ENCODE results near the gene MAB21L3.
"Not testable (repeated sequence)": the region's sequence is repeated elsewhere in the genome, so short reads cannot be mapped to it uniquely, and the experiment has no call there.

Gene MAB21L3

DNA sequence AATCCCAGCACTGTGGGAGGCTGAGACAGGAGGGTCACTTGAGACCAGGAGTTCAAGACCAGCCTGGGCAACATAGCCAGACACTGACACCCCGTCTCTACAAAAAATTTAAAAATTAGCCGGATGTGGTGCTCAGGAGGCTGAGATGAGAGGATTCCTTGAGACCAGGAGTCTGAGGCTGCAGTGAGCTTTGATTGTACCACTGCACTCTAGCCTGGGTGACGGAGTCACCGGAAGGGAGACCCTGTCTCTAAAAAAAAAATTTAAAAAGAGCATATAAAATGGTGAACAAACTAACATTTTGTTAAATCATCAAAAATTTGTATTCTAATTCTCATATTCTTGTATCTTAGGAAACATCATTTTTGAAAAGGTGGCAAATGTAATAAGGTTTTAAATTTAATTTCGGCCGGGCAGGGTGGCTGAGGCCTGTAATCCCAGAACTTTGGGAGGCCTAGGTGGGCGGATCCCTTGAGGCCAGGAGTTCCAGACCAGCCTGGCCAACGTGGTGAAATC is 27.1 kb downstream of the MAB21L3 start:
- DNase-seq (ENCODE audit: low spot score), result no peak

DNA sequence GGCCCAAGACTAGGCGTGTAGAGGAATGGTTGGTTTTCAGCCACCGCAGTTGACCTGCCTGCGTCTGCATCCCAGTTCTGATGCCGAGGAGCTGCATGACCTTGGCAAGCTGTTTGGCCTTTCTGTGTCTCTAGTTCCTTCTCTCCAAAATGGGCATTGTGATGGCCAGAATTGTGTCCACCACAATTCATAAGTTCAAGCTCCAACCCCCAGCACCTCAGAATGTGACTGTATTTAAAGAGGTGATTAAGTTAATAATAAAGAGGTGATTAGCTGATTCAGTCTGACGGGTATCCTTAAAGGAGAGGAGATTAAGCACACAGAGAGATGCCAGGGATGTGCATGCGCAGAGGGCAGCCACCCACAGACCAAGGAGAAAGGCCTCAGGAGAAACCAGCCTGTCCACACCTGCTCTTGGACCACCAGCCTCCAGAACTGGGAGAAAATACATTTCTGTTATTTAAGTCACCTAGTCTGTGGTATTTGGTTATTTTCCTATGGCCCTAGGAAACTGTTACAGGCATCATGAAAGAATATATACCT is 28.5 kb downstream of the MAB21L3 start:
- no peak for DNase-seq (ENCODE audit: low spot score)

DNA sequence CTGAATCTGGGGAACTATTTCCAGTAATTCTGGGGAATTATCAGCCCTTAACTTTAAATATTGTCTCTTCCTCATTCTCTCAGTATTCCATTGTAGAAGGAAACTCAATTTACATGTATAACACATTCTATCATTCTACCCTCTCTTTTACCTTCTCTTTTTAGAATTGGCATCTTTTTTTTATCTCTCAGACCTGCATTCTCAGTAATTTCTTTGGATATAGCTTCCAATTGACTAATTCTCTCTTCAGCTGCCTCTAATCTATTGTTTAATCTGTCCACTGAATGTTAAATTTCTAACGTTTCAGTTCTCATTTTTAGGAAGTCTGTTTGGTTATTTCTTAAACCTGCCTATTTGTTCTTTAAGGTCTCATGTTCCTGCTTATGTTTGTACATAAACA is 33.0 kb downstream of the MAB21L3 start:
- no peak for DNase-seq (ENCODE audit: low spot score)

DNA sequence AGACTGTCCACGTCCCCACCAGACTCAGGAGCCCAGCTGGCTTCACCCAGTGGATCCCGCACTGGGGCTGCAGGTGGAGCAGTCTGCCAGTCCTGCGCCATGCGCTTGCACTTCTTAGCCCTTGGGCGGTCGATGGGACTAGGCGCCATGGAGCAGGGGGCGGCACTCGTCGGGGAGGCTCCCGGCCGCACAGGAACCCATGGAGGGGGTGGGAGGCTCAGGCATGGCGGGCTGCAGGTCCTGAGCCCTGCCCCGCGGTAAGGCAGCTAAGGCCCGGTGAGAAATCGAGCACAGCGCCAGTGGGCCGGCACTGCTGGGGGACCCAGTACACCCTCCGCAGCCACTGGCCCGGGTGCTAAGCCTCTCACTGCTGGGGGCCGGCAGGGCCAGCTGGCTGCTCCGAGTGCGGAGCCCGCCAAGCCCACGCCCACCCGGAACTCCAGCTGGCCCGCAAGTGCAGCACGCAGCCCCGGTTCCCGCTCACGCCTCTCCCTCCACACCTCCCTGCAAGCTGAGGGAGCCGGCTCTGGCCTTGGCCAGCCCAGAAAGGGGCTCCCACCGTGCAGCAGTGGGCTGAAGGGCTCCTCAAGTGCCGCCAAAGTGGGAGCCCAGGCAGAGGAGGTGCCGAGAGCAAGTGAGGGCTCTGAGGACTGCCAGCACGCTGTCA is 35.4 kb downstream of the MAB21L3 start:
- DNase-seq (ENCODE audit: low spot score), result not testable (repeated sequence)

DNA sequence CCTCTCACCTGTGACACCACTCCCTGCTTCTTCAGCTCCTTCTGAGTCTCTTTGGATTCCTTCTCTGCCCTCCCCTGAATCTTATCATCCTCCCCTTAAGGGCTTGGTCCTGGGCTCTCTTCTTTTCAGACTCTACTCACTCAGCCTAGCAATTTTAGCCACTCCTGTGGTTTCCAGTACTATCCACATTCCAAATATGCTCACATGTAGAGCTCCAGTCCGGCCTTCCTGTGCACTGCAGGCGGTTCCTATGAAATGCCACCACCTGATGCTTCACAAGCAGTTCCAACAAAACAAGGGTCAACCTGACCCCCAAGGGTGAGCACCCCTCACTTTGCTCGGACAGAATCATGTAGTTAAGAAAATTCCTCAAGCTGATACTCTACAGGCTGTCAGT is 35.9 kb downstream of the MAB21L3 start:
- DNase-seq (ENCODE audit: low spot score), result no peak

DNA sequence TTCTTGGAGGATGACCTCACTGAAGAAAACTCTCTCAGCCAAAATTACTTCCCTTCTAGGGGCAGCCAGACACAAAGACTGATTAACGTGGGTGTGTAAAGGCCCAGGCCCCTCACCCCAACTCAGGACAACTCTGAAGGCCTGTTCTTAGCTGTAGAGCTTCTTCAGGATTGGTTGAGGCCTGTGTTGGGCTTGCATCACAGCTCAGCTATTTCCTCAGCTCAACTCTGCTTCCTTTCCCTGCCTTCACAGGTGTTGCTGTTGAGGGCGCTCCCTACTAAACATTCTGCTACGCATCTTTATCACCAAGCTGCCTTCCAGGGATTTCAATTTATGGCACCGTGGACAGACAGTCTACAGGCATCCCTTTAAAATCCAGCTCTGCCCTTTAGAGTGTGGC is 36.8 kb downstream of the MAB21L3 start:
- DNase-seq (ENCODE audit: low spot score), result no peak

DNA sequence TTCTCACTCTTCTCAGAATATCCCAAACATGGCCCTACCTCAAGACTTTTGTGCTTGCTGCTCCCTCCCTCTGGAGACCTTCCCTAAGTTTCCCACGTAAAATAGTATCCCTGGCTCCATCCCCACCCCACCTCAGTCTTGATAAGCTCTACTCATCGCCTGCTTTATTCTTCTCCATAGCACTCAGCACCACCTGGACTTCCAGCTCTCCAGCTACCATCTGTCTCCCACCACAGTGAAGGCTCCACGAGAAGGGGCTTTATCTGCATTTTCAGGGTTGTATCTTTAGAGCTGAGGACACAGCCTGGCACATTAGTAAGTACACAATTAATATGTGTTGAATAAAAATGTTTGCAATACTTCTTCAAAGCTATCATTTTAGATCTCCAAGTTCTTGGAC is 37.8 kb downstream of the MAB21L3 start:
- DNase-seq (ENCODE audit: low spot score), result no peak

DNA sequence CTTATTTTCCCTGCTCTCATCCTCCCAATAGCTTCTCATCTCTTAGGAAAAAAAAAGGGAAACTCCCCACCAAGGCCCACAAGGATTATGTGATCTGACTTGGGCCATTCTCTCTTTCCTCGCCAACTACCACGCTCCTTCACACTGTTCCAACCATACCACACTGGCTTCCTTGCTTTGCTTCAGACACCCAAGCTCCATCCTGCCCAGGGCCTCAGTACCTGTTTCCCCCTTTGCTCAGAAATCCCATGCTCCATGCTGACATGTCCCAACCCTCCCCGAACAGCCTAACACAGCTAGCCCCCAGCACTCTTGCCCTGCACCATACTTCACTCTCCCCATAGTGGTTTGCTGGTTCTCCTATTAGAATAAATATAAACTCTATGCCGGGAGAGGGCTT is 39.2 kb downstream of the MAB21L3 start:
- DNase-seq (ENCODE audit: low spot score), result no peak

DNA sequence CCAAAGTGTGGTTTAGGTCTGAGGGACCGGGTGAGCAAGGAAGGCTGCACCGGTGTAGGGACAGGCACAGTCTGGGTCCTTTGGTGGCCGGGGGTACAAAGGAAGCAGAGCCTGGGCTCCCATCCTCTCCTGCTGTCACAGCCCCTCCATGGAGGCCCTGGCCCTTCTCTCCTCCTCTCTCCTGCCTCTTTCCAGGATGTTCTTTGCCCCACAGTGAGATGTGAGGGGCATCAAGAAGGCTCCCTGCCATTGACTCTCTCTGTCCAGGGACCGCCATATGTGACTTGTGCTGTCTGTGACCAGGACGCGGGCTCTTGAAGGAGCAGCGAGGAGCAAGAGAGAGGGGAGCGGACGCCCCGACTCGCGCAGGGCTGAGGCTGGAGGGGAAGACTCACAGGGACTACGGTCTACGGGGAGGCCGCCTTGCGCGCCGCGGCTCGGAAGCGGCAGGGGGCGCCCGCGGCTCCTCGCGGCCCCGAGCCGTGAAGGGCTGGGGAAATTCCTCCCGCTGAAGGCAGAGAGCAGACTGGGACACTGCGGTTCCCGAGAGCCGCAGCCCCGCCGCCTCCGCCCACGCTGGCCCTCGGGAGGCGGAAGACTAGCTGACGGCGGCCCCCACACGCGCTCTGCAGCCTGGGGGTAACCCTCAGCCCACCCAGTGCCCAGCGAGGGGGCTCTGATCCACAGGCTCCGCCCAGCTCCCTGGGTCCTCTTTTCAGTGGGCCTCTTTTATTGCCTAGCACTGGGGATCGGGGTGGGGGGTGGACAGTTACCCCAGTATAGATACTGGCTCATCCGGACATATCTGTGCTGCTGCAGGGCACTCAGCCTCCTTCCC is 40.8 kb downstream of the MAB21L3 start:
- DNase-seq (ENCODE audit: low spot score), result peak; percentile 76

DNA sequence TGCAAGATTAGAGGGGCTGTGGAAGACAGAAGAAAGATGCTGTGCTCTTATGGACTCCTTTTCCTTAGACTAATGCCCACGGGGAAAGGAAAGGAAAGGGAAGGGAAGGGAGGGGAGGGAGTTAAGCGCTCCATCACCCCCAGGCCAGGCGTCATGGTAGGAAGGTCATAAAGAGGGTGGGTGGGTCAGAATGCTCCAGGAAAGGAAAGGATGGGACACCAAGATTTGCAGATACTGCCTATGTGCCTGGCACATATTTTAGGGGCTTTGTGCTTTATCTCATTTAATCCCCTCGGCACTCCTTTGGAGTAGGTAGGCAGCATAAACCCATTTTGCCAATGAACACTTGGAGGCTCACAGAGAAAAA is 41.4 kb downstream of the MAB21L3 start:
- DNase-seq (ENCODE audit: low spot score), result no peak

DNA sequence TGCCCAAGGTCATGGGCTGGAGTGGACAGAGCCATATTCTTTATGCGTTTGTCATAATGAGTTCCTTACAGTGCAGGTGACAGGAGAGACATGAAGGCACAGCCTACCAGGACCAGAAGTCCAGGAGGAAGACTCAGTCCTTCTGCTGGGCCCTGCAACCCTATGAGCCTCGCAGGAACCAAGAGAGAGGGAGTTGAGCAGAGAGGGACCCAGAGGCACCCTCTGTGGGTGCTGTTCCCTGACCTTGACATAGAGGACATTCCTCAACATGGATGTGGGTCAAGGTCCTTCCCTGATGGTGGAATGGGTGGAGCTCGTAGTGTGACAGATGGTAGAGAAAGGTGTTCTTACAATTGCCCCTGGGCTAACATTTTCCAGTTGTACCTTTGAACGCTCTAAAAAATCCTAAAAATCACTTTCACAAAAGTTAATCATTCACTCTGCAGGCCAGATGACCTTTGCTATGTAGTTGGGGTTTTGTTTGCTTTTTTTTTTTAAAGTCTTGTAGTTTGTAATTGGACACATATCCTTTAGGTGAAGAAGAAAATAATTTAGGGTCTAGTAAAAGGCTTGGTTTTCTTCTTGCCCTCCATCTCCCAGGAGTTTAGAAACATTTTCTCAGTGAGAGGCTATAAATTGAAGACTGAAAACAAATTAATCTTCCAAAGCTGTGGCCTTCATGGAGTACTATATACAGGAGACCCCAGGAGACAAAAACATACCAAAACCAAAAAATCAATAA is 41.9 kb downstream of the MAB21L3 start:
- DNase-seq (ENCODE audit: low spot score), result no peak

DNA sequence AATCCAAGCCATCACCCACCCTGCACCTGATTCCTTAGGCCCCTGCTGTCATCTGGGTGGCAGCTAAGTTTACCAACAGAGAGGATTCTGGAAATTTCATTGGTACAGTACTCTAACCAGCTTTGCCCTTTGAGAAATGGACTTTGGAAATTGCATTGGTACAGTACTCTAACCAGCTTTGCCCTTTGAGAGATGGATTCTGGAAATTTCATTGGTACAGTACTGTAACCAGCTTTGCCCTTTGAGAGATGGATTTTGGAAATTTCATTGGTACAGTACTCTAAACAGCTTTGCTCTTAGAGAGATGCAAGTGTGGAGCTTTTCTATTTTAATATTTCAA is 42.5 kb downstream of the MAB21L3 start:
- DNase-seq (ENCODE audit: low spot score), result no peak

DNA sequence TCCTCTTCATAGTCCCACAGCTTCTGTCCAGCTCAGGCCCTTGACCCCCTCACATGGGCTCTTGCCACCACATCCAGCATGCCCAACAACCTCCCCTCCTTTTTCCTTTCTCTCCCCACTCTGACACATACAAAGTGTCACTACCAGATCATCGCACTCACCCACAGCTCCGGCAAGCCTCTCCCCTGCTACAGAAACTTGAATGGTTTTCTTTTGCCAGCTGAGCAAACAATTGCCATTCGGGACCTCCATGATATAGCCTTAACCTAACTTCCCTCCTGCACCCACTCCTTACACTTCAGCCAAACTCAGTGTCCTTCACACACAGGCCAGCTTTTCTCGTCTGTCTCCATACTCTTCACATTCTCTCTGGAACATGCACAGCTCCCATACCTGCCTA is 43.3 kb downstream of the MAB21L3 start:
- DNase-seq (ENCODE audit: low spot score), result no peak

DNA sequence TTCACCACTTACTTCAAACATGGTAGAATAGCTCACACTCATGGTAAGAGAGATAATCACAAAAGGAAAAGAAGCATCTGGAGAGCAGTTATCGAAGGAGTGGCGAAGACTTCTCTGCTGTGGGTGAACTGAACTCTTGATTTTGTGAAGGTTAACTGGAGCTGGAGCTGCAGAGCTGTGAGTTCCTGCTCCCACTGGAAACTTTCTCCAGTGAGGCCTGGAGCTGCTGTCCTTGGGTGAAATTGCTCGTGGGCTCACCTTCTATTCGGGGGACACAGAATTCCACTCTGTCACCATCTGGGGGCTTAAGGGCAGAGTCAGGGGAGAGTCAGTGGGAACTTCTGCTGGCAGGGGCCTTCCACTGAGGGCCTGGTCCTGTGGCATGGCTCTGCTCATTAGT is 45.9 kb downstream of the MAB21L3 start:
- DNase-seq (ENCODE audit: low spot score), result no peak

DNA sequence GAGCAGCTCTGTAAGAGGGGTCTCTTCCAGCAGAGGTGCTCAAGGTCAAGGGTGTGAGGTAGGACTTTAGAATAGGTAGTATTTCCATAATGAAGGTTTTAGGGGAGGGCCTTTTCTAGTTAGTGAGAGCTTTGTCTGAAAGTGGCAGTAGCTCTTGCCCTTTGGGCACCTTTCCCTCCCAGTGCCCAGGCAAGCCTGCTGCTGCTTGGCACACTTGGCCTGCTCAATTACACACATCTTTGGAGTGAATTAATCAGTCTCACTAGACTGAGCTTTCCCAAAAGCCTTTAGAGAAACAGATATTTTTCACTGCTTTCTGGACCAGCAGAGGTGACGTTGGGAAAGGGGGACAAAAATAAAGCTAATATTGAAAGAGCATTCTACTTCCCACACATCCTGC is 48.0 kb downstream of the MAB21L3 start:
- DNase-seq (ENCODE audit: low spot score), result no peak

DNA sequence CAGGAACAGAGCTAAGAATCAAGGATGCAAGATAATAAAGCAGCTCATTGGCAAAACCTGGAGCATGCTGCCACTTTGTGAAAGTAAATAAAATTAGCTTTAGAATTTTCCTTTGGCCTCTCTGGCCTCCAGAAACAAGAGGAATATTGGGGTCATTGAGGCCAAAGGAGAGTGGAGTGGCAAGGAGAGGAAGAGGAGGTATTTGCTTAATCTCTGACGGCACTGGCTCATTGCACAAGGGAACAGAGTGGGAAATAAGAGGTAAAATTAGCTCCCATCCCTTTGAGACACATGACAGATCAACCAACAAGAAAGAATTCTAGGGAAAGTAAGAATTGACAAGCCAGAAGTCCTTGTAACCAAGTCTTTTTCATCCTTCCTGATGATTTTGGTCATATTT is 48.4 kb downstream of the MAB21L3 start:
- no peak for DNase-seq (ENCODE audit: low spot score)

DNA sequence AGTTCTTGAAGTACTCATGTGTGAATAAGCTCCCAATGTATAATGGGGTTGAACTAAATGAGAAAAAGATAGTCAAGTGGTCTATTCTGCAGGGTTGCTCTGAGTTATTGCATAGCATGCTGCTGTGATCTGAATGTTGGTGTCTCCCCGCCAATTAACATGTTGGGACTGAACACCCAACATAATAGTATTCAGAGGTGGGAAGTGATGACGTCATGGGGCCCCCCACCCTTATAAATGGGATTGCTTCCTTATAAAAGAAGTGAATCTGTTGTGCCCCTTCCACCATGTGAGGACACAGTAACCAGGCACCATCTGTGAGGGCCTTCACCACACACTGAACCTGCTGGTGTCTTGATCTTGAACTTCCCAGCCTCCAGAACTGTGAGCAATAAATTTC is 50.2 kb downstream of the MAB21L3 start:
- no peak for DNase-seq (ENCODE audit: low spot score)

DNA sequence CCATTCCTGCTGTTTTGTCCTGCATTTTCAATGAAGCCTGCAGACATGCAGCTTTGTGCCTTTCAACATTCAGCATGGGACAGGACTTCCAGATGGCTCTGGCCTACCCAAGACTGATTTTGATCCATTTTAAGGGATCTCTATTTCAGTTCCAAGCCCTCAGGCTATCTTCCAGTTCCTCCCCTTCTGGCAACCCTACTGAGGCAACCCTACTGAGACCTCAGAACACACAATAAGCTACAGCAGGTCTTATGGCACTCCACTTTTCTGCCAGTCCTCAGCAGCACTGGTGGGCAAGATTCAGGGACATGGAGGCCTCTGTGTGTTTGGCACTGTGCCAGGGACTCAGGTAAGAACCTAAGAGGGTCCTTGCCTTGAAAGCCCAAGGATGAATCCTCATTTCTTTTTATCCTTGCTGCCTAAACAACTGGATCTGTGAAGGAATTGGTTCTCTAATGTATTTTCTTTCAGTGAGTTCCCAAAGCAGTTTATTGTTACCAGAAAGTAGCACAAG is 50.7 kb downstream of the MAB21L3 start:
- DNase-seq (ENCODE audit: low spot score), result no peak

DNA sequence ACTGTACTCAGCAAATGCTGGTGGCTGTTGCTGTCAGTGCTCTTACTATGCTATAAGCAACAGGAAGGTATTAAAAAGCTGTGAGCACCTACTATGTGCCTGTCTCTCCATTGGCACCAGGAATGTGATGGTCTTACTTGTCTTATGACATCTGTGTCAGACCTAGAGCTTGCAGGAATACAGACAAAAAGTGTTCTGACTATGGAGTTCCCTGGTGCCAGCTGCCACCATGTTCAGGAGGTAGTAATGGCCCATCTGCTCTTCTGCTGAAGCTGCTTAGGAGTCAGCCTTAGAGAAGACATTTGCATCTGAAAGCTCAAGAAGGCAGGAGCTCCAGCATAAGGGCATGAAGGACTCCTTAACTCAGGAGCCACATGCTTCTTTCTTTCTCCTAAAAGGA is 52.3 kb downstream of the MAB21L3 start:
- DNase-seq (ENCODE audit: low spot score), result no peak

DNA sequence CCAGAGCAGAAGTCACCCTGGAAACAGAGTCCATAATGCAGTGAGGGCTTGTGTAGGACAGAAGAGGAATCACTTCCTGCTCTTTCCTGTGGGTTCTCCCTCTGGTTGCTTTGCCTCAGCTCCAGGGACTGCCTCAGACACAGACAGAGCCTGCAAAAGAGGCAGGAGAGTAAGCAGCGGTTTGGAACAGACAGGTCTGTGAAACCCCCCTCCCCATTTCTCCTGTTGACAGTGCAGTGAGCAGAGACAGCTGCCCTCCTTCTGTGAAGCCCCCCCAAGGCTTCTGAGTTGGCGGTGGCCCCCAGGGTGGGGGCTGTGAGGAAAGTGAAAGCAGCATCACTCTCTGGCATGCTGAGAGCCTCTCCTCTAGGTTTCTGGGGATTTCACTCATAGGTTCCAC is 53.0 kb downstream of the MAB21L3 start:
- DNase-seq (ENCODE audit: low spot score), result no peak

DNA sequence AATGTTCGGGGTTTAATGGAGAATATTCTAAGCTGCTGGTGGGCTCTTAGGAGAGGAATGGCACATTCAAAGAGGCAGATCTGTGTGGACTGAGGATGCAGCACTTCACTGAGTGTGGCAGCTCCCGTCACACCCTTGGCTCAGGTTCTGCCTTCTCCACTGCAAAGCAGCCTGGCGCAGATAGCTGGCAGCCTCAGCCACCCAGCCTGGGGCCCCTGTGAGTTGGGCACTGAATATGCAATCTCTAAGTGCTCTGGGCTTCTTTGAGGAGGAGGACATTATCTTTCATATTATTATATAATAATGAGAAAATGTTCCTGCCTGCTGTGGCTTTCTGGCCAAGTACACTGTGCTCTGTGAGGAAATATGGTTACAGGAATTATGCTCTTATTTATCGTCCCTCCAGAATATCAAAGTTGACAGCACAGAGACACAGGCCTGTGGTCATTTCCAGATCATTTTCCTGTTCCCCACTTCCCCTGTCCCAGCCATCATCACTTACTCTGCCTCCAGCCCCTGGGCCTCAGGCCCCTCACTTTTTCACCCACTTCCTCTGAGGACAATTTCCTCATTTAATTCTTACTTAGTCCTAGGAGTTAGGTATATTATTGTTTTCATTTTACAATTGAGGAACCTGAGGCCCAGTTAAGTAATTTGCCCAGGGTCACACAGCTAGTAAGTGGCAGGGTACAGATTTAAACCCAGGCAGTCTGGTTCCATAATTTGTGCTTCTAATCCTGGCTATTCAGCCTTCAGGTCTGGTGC is 53.6 kb downstream of the MAB21L3 start:
- DNase-seq (ENCODE audit: low spot score), result no peak

DNA sequence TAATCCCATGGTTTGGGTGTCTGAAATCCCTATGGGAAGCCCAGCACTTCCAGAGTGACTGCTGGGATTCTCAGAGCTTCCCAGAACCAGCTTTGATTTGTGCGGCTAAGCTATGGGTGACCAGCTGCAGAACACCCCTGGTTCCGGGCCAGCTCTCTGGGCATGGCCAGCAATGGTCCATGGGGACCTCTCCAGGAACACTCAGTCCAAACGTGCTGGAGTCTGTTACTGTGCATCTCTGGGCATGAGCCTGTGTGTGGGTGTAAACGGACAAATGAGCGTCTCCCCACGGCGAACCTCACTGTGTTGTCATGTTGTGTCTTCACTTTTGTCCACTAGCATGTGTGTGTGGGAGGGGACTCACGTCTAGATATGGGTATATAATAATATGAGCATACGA is 54.4 kb downstream of the MAB21L3 start:
- no peak for DNase-seq (ENCODE audit: low spot score)
